Epithelial cell of proximal tubule (primary cell): ENCODE measurements around the gene RNASE12. TPM values are rescaled to one million over a fixed set of nuclear protein-coding genes. Genes with fewer than 3 reads are reported as not detected.
A peak's percentile ranks its signal among the peaks of the same experiment; 100 is the strongest.

ENCODE experiments used
- DNase-seq: peaks from one replicate; pipeline ENCODE4 v3.0.0-alpha.2; 2011; ENCODE audit warnings: low read depth
- H3K4me3 ChIP-seq: 2 replicates; pipeline ENCODE4 v1.5.1; 2011; ENCODE audit warnings: low read depth, mild to moderate bottlenecking, low read length
- CTCF ChIP-seq: conservative IDR thresholded peaks from 2 replicates; pipeline ENCODE4 v1.5.1; 2012; ENCODE audit warnings: low read depth, mild to moderate bottlenecking, low read length
- total RNA-seq: library from RNA; depleted of rRNA; stranded (reverse); fragments of >200 nt; gene quantifications from 2 replicates; pipeline ENCODE4 v1.2.3, GENCODE V29; 2015

The RNASE12 gene
- total RNA-seq, 1 donor from 2014 or later: not detected

GRCh38 chr14:20628063-20628854, 37.1 kb upstream of the RNASE12 start:
- no peak for DNase-seq
- H3K4me3 ChIP-seq: no peak overlapping the region
- no peak for TF ChIP-seq CTCF

- no peak for TF ChIP-seq CTCF
- H3K4me3 ChIP-seq: no peak overlapping the region
- no peak for DNase-seq
These were observed 36.3 kb upstream of the RNASE12 start for GRCh38 chr14:20627346-20628027.

- no peak for DNase-seq
- TF ChIP-seq CTCF: no peak
- H3K4me3 ChIP-seq: no peak overlapping the region
These were observed 35.1 kb upstream of the RNASE12 start for GRCh38 chr14:20626274-20626673.

GRCh38 chr14:20624495-20625070, 33.4 kb upstream of the RNASE12 start:
- no peak for TF ChIP-seq CTCF
- peak; percentile 51 for DNase-seq
- H3K4me3 ChIP-seq: peak overlapping the region; percentile 53

GRCh38 chr14:20623798-20624197, 32.6 kb upstream of the RNASE12 start:
- TF ChIP-seq CTCF: no peak
- H3K4me3 ChIP-seq: no peak overlapping the region
- no peak for DNase-seq

- no peak for DNase-seq
- H3K4me3 ChIP-seq: no peak overlapping the region
- no peak for TF ChIP-seq CTCF
These were observed 31.7 kb upstream of the RNASE12 start for GRCh38 chr14:20622816-20623291.
